Thoracic aorta (tissue), 2 donors: ENCODE results near the gene SPAG17. TPM values are rescaled to one million over a fixed set of nuclear protein-coding genes. Genes with fewer than 3 reads are reported as not detected.

ENCODE experiments used
- ATAC-seq: fragments of 150-250 bp; one replicate; pipeline ENCODE4 v1.8.0; 2017; ENCODE audit warnings: low read depth; ENCODE audit not compliant: insufficient number of reproducible peaks, low FRiP score
- DNase-seq: peaks from one replicate; pipeline ENCODE4 v3.0.0-alpha.2; 2020; ENCODE audit warnings: low spot score
- H3K27ac ChIP-seq, 2 donors: fragments of 200-600 bp; sonication (generic); 1 replicate in 1 of 2; 2 replicates in 1 of 2; pipeline ENCODE4 v1.5.1; 2016; ENCODE audit warnings: mild to moderate bottlenecking in 2 of 2, moderate library complexity in 2 of 2
- H3K27me3 ChIP-seq: fragments of 200-600 bp; sonication (generic); replicated peaks from 2 replicates; pipeline ENCODE4 v1.6.0; 2016; ENCODE audit warnings: mild to moderate bottlenecking; ENCODE audit not compliant: insufficient read depth
- H3K36me3 ChIP-seq: fragments of 200-600 bp; sonication (generic); one replicate; pipeline ENCODE4 v1.5.1; 2016
- H3K4me1 ChIP-seq, 2 donors: fragments of 200-600 bp; sonication (generic); 1 replicate in 1 of 2; 2 replicates in 1 of 2; pipeline versions ENCODE4 v1.5.1 to v1.6.0; 2016; ENCODE audit warnings: low read depth in 2 of 2, mild to moderate bottlenecking in 1 of 2; ENCODE audit not compliant: control insufficient read depth in 1 of 2
- H3K4me3 ChIP-seq: fragments of 200-600 bp; sonication (generic); 2 replicates; pipeline ENCODE4 v1.5.1; 2016; ENCODE audit warnings: mild to moderate bottlenecking
- H3K9me3 ChIP-seq: fragments of 200-600 bp; sonication (generic); 2 replicates; pipeline ENCODE4 v1.5.1; 2016
- total RNA-seq, 2 donors: library from RNA; depleted of rRNA; stranded (reverse); fragments of >200 nt; gene quantifications; one replicate each; pipeline versions ENCODE4 v1.1.0 to v1.2.3, GENCODE V29; 2016
- TF ChIP-seq, protein P1 (sequence below): fragments of 200-600 bp; sonication (generic); IDR thresholded peaks from one replicate; pipeline ENCODE4 v1.5.1; 2019; ENCODE audit warnings: antibody characterized with exemption

The SPAG17 gene
- total RNA-seq, 2 donors from 2014 or later = not detected

DNA sequence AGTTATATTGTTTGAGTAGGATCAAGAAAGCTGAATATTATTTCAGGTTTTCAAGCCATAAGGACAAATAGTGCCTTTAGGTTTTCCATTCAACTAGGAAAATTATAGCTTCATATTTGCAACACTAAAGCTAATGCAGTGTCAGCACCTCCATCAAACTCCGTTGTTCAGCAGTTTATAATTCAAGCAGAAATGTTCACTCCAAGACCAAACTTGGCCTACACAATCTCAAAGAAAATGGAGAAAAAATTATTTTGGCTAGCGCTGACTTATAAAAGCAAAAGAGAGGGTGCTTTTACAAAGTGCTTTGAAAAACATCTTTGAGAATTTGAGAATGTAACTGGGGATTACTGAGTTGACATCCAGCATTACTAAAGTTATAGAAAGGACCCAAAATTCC lies 1.4 kb downstream of the SPAG17 start:
- ATAC-seq = no peak
- Histone ChIP-seq H3K4me1 (no peaks in the 10 kb centered on the region), H3K4me3 (no peak overlapping the region), H3K9me3 (no peaks in the 10 kb centered on the region), H3K27me3 (no peaks in the 10 kb centered on the region), H3K36me3 (no peaks in the 10 kb centered on the region), H3K27ac (no peak overlapping the region)
- TF ChIP-seq, protein P1, sequence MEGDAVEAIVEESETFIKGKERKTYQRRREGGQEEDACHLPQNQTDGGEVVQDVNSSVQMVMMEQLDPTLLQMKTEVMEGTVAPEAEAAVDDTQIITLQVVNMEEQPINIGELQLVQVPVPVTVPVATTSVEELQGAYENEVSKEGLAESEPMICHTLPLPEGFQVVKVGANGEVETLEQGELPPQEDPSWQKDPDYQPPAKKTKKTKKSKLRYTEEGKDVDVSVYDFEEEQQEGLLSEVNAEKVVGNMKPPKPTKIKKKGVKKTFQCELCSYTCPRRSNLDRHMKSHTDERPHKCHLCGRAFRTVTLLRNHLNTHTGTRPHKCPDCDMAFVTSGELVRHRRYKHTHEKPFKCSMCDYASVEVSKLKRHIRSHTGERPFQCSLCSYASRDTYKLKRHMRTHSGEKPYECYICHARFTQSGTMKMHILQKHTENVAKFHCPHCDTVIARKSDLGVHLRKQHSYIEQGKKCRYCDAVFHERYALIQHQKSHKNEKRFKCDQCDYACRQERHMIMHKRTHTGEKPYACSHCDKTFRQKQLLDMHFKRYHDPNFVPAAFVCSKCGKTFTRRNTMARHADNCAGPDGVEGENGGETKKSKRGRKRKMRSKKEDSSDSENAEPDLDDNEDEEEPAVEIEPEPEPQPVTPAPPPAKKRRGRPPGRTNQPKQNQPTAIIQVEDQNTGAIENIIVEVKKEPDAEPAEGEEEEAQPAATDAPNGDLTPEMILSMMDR = no peak
- no peak for DNase-seq

- ATAC-seq = no peak
- Histone ChIP-seq H3K4me3 (no peak overlapping the region), H3K36me3 (no peaks in the 10 kb centered on the region), H3K27ac (no peak overlapping the region), H3K27me3 (no peaks in the 10 kb centered on the region), H3K4me1 (no peaks in the 10 kb centered on the region), H3K9me3 (peaks cover 4% of the 10 kb centered on the region)
- DNase-seq = no peak
- TF ChIP-seq, protein P1 = no peak
Observed at GRCh38 chr1:118177998-118178397, 7.0 kb downstream of the SPAG17 start.

DNA sequence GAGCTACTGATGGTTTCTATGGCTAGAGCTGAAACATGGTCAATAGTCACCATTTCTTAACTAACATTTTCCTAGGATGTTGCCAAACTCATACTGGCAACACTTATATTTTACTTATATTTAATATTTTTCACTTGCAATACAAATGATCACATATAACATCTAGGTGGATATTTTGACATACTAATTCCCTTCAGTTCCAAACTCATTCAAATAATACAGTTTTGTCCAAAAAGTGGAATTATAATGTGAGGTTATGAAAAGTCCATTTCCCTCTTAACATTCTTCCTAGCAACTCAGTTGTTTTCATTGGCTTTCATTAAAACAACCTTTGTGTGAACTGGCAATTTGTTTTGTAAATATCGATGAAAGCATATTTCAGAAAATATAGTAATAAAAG lies 16.0 kb downstream of the SPAG17 start:
- TF ChIP-seq, protein P1 = no peak
- Histone ChIP-seq H3K9me3 (no peaks in the 10 kb centered on the region), H3K27me3 (no peaks in the 10 kb centered on the region), H3K36me3 (no peaks in the 10 kb centered on the region), H3K4me1 (no peaks in the 10 kb centered on the region), H3K4me3 (no peak overlapping the region), H3K27ac (no peak overlapping the region)
- ATAC-seq (no peak), DNase-seq (no peak)

DNA sequence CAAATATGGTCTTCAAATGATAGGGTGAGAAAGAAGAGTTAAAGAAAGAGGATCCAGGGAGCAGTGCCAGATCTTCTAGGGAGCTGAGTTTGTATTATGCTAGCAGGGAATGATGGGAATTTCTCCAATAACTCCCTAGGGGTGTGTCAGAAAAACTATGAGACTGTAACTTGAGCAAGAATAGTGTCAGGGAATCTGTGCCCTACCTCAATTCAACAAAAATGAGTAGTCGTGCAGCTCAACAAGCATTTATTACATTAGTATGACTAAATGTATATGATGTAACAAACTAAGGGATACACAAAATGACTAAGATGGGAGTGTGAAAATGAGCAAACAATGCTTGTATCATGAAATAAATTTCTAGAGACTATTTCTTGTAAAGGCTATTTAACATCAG lies 24.2 kb downstream of the SPAG17 start:
- DNase-seq = no peak
- Histone ChIP-seq H3K36me3 (no peaks in the 10 kb centered on the region), H3K27me3 (no peaks in the 10 kb centered on the region), H3K27ac (no peak overlapping the region), H3K4me3 (no peak overlapping the region), H3K4me1 (no peaks in the 10 kb centered on the region), H3K9me3 (no peaks in the 10 kb centered on the region)
- no peak for ATAC-seq
- TF ChIP-seq, protein P1 = no peak

DNA sequence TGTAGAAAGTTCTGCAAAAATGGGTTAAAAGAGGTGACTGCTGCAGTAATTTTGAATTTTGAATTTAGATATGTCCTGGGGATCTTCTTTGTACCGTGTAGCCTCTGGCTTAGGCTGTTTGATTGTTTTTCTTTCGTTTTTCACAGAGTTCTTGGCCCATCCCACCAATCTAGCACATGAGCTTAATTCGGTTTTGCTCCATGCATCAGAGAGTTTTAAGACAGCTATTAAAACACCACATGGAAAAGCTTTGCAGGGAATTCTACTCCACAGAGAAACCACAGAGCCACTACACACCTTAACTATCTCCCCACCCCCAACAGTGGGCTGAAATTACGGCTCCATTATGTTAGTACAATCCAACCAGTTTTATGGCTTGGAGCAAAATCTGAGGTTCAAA lies 25.5 kb downstream of the SPAG17 start:
- Histone ChIP-seq H3K4me1 (no peaks in the 10 kb centered on the region), H3K4me3 (no peak overlapping the region), H3K27me3 (no peaks in the 10 kb centered on the region), H3K9me3 (no peaks in the 10 kb centered on the region), H3K36me3 (no peaks in the 10 kb centered on the region), H3K27ac (no peak overlapping the region)
- TF ChIP-seq, protein P1 = no peak
- ATAC-seq (no peak), DNase-seq (no peak)
